Keratinocyte (primary cell): Measurements from ENCODE around the gene OR51V1.

Experiments
- EZH2 ChIP-seq: IDR thresholded peaks from one replicate; pipeline ENCODE4 v1.6.1; 2012; ENCODE audit warnings: inconsistent platforms, mild to moderate bottlenecking, low read length, moderate library complexity
- TF ChIP-seq, protein P1 (sequence below), 3 experiments: IDR thresholded peaks in 1 of 3; conservative IDR thresholded peaks in 1 of 3; optimal IDR thresholded peaks in 1 of 3; 2 replicates in 2 of 3; 3 replicates in 1 of 3; pipeline versions ENCODE3 to v1.5.1; 2011; ENCODE audit warnings: low read length in 3 of 3, mild to moderate bottlenecking in 3 of 3, moderate library complexity in 2 of 3, control low read depth in 1 of 3, inconsistent platforms in 1 of 3; ENCODE audit not compliant: insufficient read depth in 2 of 3; ENCODE audit errors: extremely low read depth in 1 of 3

DNA sequence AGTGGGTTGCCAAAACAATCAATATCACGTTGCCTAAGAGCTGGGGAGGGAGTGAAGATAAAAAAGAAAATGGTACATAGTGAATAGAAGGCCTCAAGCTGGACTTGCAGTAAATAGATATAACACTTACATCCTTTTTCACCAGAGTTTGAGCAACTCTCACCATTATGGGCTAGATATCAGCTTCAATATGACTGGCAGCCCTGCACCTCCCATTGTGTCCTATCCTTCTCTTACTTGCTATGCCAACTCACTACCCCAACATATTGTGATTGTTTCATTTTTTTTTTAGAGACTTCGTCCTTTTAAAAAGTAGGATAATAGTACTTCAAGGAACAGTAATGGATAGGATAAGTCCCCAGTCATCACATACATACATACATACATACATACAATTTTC lies 41.7 kb upstream of the OR51V1 start:
- TF ChIP-seq EZH2 = no peak
- TF ChIP-seq, protein P1, sequence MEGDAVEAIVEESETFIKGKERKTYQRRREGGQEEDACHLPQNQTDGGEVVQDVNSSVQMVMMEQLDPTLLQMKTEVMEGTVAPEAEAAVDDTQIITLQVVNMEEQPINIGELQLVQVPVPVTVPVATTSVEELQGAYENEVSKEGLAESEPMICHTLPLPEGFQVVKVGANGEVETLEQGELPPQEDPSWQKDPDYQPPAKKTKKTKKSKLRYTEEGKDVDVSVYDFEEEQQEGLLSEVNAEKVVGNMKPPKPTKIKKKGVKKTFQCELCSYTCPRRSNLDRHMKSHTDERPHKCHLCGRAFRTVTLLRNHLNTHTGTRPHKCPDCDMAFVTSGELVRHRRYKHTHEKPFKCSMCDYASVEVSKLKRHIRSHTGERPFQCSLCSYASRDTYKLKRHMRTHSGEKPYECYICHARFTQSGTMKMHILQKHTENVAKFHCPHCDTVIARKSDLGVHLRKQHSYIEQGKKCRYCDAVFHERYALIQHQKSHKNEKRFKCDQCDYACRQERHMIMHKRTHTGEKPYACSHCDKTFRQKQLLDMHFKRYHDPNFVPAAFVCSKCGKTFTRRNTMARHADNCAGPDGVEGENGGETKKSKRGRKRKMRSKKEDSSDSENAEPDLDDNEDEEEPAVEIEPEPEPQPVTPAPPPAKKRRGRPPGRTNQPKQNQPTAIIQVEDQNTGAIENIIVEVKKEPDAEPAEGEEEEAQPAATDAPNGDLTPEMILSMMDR (optimal IDR thresholded peaks at IDR 0.05 in 1 of 3, IDR thresholded peaks at IDR 0.05 in 1 of 3, conservative IDR thresholded peaks at IDR 0.05 in 1 of 3; ENCODE audit: extremely low read depth in 1 of 3, insufficient read depth in 2 of 3, low read length in 3 of 3) = no peak
